Measurements from ENCODE around the gene TOR4A.

DNA sequence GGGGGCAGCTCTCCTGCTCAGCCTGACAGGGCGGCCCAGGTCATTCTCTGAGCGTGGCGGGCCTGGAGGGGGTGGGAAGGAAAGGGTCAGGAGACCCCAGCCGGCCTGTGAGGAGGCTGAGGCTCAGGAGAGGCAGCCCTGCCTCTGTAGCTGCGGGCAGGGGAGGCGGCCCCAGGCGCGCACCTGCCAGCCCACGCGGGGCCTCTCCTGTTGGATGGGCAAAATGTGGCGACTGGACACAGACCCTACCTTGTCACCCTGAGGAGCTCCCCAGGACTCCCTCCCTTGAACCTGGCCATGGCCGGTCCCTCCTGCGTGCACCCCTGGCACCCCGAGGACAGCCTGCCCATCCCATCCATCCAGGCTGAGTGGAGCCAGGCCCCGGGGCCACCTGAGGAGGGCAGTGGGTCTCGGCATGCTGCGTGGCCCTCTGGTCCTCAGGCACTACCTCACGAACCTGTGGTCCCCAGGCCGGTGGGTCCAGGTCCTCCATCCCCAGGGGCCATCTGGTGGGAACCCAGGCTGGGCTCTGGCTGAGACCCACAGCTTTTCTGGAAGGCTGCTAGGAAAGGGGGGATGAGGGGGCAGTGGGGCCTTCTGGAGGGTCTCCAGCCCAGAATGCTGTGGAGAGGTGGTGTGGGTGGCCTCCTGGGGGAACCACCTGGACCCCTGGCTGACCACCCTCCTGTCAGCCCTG is 39.6 kb downstream of the TOR4A start:
- no peak for TF ChIP-seq CTCF (IDR thresholded peaks at IDR 0.05)
- TF ChIP-seq POLR2AphosphoS5 (IDR thresholded peaks at IDR 0.05) = no peak
- no peak for TF ChIP-seq POLR2A (IDR thresholded peaks at IDR 0.05)

All from prostate gland (tissue), 2 donors.